HG03139 (cell line): ENCODE results near the gene PRDM15.

Experiments used
- ATAC-seq: cut with Tn5 transposase; IDR thresholded peaks from one replicate; pipeline ENCODE4 v1.9.1; 2021; ENCODE audit not compliant: unreplicated experiment

The PRDM15 gene

GRCh38 chr21:41879190-41879998 lies at the start of gene PRDM15:
Gene PRDM15, minus strand, starts transcription at chr21:41879344. Its CDS starts 18,981 bp downstream, at chr21:41860363.
- ATAC-seq = peak; percentile 62

- no peak for ATAC-seq
Measured at GRCh38 chr21:41928621-41929220, 49.6 kb upstream of the PRDM15 start.

GRCh38 chr21:41927727-41928409 lies 48.7 kb upstream of the PRDM15 start:
- ATAC-seq = no peak

- no peak for ATAC-seq
Measured at GRCh38 chr21:41926807-41927171, 47.6 kb upstream of the PRDM15 start.

- peak; percentile 46 for ATAC-seq
Measured at GRCh38 chr21:41926117-41926806, 47.1 kb upstream of the PRDM15 start.

GRCh38 chr21:41925767-41926116 lies 46.6 kb upstream of the PRDM15 start:
- ATAC-seq = no peak

GRCh38 chr21:41924368-41924754 lies 45.2 kb upstream of the PRDM15 start:
- no peak for ATAC-seq

GRCh38 chr21:41923631-41924367 lies 44.7 kb upstream of the PRDM15 start:
- ATAC-seq = no peak

GRCh38 chr21:41923186-41923585 lies 44.0 kb upstream of the PRDM15 start:
- no peak for ATAC-seq

GRCh38 chr21:41921021-41921420 lies 41.9 kb upstream of the PRDM15 start:
- ATAC-seq = no peak

- ATAC-seq = no peak
Measured at GRCh38 chr21:41920476-41920875, 41.3 kb upstream of the PRDM15 start.

- no peak for ATAC-seq
Measured at GRCh38 chr21:41919666-41920398, 40.7 kb upstream of the PRDM15 start.

GRCh38 chr21:41918561-41919358 lies 39.6 kb upstream of the PRDM15 start:
- ATAC-seq = no peak

- ATAC-seq = no peak
Measured at GRCh38 chr21:41917531-41917930, 38.4 kb upstream of the PRDM15 start.

GRCh38 chr21:41916888-41917433 lies 37.8 kb upstream of the PRDM15 start:
- ATAC-seq = no peak

GRCh38 chr21:41914965-41915364 lies 35.8 kb upstream of the PRDM15 start:
- no peak for ATAC-seq

GRCh38 chr21:41914358-41914757 lies 35.2 kb upstream of the PRDM15 start:
- ATAC-seq = no peak

- ATAC-seq = no peak
Measured at GRCh38 chr21:41913230-41913629, 34.1 kb upstream of the PRDM15 start.

GRCh38 chr21:41908829-41909228 lies 29.7 kb upstream of the PRDM15 start:
- ATAC-seq = no peak
